ENCODE measurements around the gene PPP1R10.

DNA sequence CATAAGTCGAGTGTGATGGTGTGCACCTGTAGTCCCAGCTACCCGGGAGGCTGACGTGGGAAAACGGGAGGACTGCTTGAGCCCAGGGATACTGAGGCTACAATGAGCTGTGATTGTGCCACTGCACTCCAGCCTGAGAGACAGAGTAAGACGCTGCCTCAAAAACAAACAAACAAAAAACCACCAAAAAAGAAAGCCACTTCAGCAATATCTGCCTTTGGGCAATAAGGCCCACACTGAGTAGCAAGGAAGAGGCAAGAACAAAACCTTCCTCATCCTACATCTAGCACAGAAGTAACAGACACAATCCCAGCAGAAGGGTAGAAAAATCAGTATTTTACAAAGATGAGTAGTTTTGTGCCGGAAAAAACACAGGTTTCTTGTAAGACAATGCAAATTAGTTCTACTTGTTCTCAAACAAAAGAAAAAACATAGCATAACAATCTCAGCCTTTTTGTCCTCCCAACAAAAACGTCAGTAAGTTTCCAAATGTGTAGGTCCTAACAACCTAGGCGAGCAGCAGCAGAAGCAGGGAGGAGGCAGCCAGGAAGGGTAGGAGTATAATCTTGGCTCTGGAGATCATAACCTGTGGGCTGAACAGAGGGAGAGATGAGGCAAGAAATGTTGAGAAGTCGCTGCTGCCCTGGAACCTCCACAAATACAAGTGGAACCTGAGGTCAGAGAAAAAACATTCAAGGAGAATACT is 5.7 kb downstream of the PPP1R10 start:
- TF ChIP-seq, protein P1, sequence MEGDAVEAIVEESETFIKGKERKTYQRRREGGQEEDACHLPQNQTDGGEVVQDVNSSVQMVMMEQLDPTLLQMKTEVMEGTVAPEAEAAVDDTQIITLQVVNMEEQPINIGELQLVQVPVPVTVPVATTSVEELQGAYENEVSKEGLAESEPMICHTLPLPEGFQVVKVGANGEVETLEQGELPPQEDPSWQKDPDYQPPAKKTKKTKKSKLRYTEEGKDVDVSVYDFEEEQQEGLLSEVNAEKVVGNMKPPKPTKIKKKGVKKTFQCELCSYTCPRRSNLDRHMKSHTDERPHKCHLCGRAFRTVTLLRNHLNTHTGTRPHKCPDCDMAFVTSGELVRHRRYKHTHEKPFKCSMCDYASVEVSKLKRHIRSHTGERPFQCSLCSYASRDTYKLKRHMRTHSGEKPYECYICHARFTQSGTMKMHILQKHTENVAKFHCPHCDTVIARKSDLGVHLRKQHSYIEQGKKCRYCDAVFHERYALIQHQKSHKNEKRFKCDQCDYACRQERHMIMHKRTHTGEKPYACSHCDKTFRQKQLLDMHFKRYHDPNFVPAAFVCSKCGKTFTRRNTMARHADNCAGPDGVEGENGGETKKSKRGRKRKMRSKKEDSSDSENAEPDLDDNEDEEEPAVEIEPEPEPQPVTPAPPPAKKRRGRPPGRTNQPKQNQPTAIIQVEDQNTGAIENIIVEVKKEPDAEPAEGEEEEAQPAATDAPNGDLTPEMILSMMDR (conservative IDR thresholded peaks at IDR 0.05; ENCODE audit: low read depth, low read length) = no peak
- no peak for TF ChIP-seq EZH2 (IDR thresholded peaks at IDR 0.05; ENCODE audit: borderline replicate concordance, low read depth, low read length, poor library complexity, severe bottlenecking)

Data from A673 (cell line).